Esophagus (tissue), 2 donors: Measurements from ENCODE around the gene CHAC1. TPM values are rescaled to one million over a fixed set of nuclear protein-coding genes. Genes with fewer than 3 reads are reported as not detected.

Experiments
- H3K27ac ChIP-seq, 2 donors: one replicate each; pipeline ENCODE4 v1.5.1; 2013; ENCODE audit warnings: low read depth in 2 of 2, mild to moderate bottlenecking in 2 of 2, inconsistent platforms in 1 of 2, low read length in 1 of 2, moderate library complexity in 1 of 2
- H3K27me3 ChIP-seq, 2 donors: one replicate each; pipeline ENCODE4 v1.6.1; 2013; ENCODE audit warnings: low read length in 2 of 2, control low read depth in 1 of 2, mild to moderate bottlenecking in 1 of 2; ENCODE audit not compliant: insufficient read depth in 2 of 2, control insufficient read depth in 1 of 2
- H3K36me3 ChIP-seq, 2 donors: one replicate each; pipeline ENCODE4 v1.6.1; 2013; ENCODE audit warnings: low read length in 1 of 2; ENCODE audit not compliant: control insufficient read depth in 2 of 2, insufficient read depth in 2 of 2
- H3K4me1 ChIP-seq, 2 donors: one replicate each; pipeline ENCODE4 v1.6.1; 2013; ENCODE audit warnings: low read length in 1 of 2; ENCODE audit not compliant: control insufficient read depth in 2 of 2, insufficient read depth in 2 of 2
- H3K4me3 ChIP-seq, 2 donors: one replicate each; pipeline ENCODE4 v1.5.1; 2013; ENCODE audit warnings: low read length in 2 of 2, mild to moderate bottlenecking in 2 of 2, low read depth in 1 of 2, moderate library complexity in 1 of 2
- H3K9me3 ChIP-seq, 2 donors: one replicate each; pipeline ENCODE4 v1.6.1; 2013; ENCODE audit warnings: mild to moderate bottlenecking in 2 of 2, low read depth in 1 of 2, low read length in 1 of 2, moderate library complexity in 1 of 2; ENCODE audit not compliant: control insufficient read depth in 2 of 2, insufficient read depth in 1 of 2
- WGBS, 2 donors: extraction: QIAGEN DNeasy Blood & Tissue Kit; methylation state at CpG; one replicate each; pipeline ENCODE4 v1.1.7; 2013; 5-methylcytosine and 5-hydroxymethylcytosine counted together
- polyA plus RNA-seq, 2 donors: library from polyadenylated mRNA; stranded (reverse); fragments of 200-250 nt; gene quantifications; one replicate each; pipeline ENCODE4 v1.2.3, GENCODE V29; 2013
- donor health status: healthy with polysubstance abuse.
- donor health status: Bipolar disorder and iron deficiency.

The CHAC1 gene
- polyA plus RNA-seq, 2 donors = 21.1 to 70.9 TPM

DNA sequence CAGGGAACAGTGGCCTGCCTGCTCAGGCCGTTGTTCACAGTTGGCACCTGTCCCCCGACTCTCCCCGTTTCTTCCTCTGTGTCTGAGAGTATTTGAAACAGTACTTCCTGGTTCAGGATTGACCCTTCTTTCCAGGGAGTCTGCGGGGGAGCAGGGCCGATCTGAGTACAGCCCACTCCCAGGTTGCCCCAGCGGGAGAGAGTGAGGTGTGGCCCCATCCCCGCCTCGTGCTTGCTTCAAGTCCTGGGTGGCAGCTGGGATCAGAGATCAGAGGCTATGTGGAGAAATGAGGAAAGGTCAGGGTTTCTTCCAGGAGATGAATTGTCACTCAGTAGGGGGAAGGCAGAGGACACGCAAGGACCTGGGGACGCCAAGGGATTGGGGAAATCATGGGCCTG is 30.7 kb upstream of the CHAC1 start:
- H3K27me3 ChIP-seq = peaks cover 2 to 3% of the 10 kb centered on the region in 2 donors
- no peak overlapping the region for H3K27ac ChIP-seq
- H3K4me3 ChIP-seq = no peak overlapping the region
- H3K9me3 ChIP-seq = no peaks in the 10 kb centered on the region
- WGBS, 2 donors = 70 to 73% methylated on average over 10 of the region's 10 CpGs
- H3K36me3 ChIP-seq = no peaks in the 10 kb centered on the region
- H3K4me1 ChIP-seq = peaks cover 7 to 13% of the 10 kb centered on the region in 2 donors

DNA sequence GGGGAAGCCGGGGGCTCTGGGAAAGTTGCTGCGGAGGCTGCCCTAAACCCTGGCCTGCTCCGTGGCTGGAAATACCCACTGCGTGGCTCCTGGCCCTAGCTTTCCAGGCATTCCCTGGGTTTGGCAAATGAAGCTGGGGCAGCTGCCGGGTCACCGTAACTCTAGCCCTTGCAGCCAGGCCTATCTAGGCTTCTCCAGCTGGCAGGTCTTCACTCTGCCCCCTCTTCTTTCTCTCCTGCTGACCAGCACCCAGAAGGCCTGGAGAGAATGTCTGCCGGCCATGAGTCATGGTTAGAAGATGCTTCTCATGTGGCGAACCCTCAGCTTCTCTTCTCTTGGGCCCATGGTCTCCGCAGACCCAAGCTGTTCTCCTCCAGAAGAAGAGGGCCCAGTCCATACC is 29.7 kb upstream of the CHAC1 start:
- Histone ChIP-seq H3K27ac (no peak overlapping the region), H3K9me3 (no peaks in the 10 kb centered on the region), H3K4me1 (peaks cover 11 to 15% of the 10 kb centered on the region in 2 donors), H3K27me3 (peaks cover 2 to 10% of the 10 kb centered on the region in 2 donors), H3K4me3 (no peak overlapping the region), H3K36me3 (no peaks in the 10 kb centered on the region)
- 91 to 92% methylated on average over 9 of the region's 9 CpGs for WGBS, 2 donors

DNA sequence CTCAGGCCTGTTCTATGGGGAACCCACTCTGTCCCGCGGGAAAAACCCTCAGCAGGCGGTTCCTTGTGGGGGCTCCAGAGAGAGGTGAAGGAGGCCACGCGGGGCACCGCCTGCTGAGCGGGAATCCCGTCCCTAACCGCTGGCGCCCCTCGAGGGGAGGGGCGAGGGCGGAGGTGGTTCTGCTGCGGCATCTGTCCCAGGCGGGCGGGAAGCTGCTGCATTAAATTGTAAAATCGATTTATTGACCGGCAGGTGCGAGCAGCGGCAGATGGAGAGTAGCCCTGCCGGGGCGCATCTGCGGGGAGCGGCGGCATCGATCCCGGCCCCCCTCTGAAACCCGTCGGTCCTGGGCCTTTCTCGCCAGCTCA is 27.8 kb upstream of the CHAC1 start:
- Histone ChIP-seq H3K36me3 (no peaks in the 10 kb centered on the region), H3K4me1 (peaks cover 17 to 27% of the 10 kb centered on the region in 2 donors), H3K27ac (no peak overlapping the region), H3K4me3 (peak overlapping the region in 1 of 2 donors; percentile 5), H3K27me3 (peaks cover 2 to 15% of the 10 kb centered on the region in 2 donors), H3K9me3 (no peaks in the 10 kb centered on the region)
- 30 to 32% methylated on average over 30 of the region's 30 CpGs for WGBS, 2 donors

DNA sequence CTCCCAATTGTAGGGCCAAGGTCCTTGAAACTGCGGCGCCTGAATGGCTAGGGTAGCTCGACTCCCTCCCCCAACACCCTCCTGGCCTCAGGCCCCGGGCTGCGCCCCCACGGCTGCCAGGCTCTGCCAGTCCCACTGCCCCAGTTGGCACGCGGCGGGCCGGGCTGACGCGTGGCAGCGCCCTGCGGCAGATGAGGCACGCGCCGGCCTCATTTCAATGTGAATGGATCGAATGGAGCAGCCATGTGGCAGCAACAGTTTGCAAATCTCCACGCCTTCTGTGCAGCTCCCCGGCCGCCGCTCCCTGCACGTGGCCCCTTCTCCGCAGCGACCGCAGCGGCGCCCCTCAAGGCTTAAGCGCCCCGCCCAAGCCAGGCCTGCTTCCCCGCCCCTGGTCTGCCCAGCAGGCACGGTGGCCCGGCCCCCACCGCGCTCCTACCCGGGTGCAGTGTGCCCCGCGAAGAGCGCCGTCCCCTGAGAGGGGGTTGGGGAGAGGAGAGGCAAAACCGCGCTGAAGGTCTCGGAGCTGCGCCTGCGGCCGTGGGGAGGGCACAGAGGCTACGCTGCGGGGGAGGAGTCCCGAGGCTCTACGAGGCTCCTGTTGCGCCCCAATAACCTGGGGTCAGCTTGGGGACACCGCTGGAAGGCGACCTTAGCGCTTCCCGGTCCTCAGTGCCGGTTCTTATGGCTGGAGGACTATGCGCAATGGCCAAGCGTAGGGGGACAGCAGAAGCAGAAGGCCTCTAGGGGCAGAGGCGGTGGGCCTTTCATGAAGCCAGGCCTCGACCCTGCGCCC is 27.2 kb upstream of the CHAC1 start:
- no peak overlapping the region for H3K27ac ChIP-seq
- H3K4me1 ChIP-seq = peaks cover 20 to 28% of the 10 kb centered on the region in 2 donors
- H3K27me3 ChIP-seq = peaks cover 2 to 15% of the 10 kb centered on the region in 2 donors
- H3K36me3 ChIP-seq = no peaks in the 10 kb centered on the region
- WGBS, 2 donors = 16 to 19% methylated on average over 56 to 61 of the region's 61 CpGs
- no peaks in the 10 kb centered on the region for H3K9me3 ChIP-seq
- H3K4me3 ChIP-seq = peak overlapping the region in 1 of 2 donors; percentile 5

DNA sequence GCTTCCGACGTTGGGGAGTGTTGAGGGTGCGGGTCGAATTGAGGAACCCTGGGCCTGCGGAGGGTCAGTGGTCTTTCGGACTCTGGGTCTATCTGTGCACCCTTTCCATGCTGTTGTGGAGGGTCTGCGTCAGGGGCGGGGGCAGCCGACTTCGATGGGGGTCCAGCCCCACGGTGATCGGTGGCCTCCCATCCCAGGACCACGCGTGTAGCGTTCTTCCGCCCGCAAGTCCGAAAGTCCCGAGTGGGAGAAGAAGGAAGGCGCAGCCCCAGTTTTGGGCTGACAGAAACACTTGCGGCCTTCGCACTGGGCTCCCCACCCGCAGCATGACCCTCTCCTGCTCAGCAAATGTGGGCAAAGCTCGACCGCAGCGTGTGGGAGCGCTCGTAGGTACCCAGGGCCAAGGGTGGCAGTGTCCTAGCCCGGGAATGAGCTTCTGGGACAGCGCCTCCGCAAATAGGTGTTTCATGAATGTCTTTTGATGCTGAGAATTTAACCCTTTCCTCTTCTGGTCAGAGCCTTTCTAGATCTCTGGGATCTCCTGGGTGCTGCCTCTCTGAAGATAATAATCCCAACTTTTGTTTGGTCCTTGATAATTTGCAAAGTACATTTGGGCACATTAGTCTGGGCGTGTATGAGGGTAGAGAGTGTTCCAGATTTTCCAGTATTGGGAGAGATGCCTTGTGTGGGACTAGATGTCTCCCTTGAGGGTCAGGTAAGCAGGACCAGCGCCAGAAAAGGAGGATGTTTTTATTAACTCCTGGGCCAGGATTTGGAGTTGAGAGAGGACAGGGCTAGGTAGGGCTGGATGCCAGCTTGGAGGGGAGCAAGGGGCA is 26.4 kb upstream of the CHAC1 start:
- Histone ChIP-seq H3K27me3 (peaks cover 2 to 16% of the 10 kb centered on the region in 2 donors), H3K36me3 (no peaks in the 10 kb centered on the region), H3K4me3 (no peak overlapping the region), H3K4me1 (peaks cover 20 to 28% of the 10 kb centered on the region in 2 donors), H3K27ac (no peak overlapping the region), H3K9me3 (no peaks in the 10 kb centered on the region)
- 31 to 39% methylated on average over 31 to 33 of the region's 33 CpGs for WGBS, 2 donors

- 10 to 12% methylated on average over 13 to 24 of the region's 24 CpGs for WGBS, 2 donors
- peak overlapping the region in 1 of 2 donors; percentile 41 for H3K4me3 ChIP-seq
- H3K4me1 ChIP-seq = peaks cover 20 to 28% of the 10 kb centered on the region in 2 donors
- H3K9me3 ChIP-seq = no peaks in the 10 kb centered on the region
- no peaks in the 10 kb centered on the region for H3K36me3 ChIP-seq
- peaks cover 2 to 18% of the 10 kb centered on the region in 2 donors for H3K27me3 ChIP-seq
- no peak overlapping the region for H3K27ac ChIP-seq
These were observed 25.8 kb upstream of the CHAC1 start for GRCh38 chr15:40927495-40927872.

GRCh38 chr15:40927873-40928806 is 25.1 kb upstream of the CHAC1 start:
- WGBS, 2 donors = 1% methylated on average over 62 to 68 of the region's 68 CpGs
- no peaks in the 10 kb centered on the region for H3K36me3 ChIP-seq
- H3K4me3 ChIP-seq = peak overlapping the region in 1 of 2 donors; percentile 41
- no peaks in the 10 kb centered on the region for H3K9me3 ChIP-seq
- H3K27ac ChIP-seq = no peak overlapping the region
- H3K4me1 ChIP-seq = peaks cover 20 to 28% of the 10 kb centered on the region in 2 donors
- H3K27me3 ChIP-seq = peaks cover 2 to 18% of the 10 kb centered on the region in 2 donors

- H3K27me3 ChIP-seq = peaks cover 0 to 18% of the 10 kb centered on the region in 2 donors
- peak within 1 kb of the TSS; percentile 41 to 52 for H3K4me3 ChIP-seq
- no peak within 1 kb of the TSS for H3K27ac ChIP-seq
- WGBS, 2 donors = 1% methylated on average over 70 to 71 of the region's 71 CpGs
- H3K4me1 ChIP-seq = peaks cover 20 to 28% of the 10 kb centered on the region in 2 donors
- H3K36me3 ChIP-seq = no peaks in the 10 kb centered on the region
- no peaks in the 10 kb centered on the region for H3K9me3 ChIP-seq
These were observed 24.2 kb upstream of the CHAC1 start, which contains the start of gene DLL4 for GRCh38 chr15:40928821-40929659. Gene DLL4 (plus strand): TSS chr15:40929340. CDS start chr15:40929669, 329 bp downstream.
